Neutrophil (primary cell): Measurements from ENCODE around the gene ANGPTL8.

Experiments
- H3K27ac ChIP-seq: fragments of 200-600 bp; sonication (generic); 2 replicates; pipeline ENCODE4 v1.5.1; 2016; ENCODE audit warnings: mild to moderate bottlenecking, moderate library complexity
- H3K27me3 ChIP-seq: fragments of 200-600 bp; sonication (generic); 2 replicates; pipeline ENCODE4 v1.6.0; 2016; ENCODE audit warnings: mild to moderate bottlenecking
- H3K36me3 ChIP-seq: fragments of 200-600 bp; sonication (generic); 2 replicates; pipeline ENCODE4 v1.5.1; 2017
- H3K4me1 ChIP-seq, 2 experiments: fragments of 200-600 bp in 1 of 2; sonication (generic) in 1 of 2; 1 replicate in 1 of 2; 2 replicates in 1 of 2; pipeline versions ENCODE4 v1.5.1 to v1.6.1; 2013 to 2016; ENCODE audit warnings: low read depth in 1 of 2, low read length in 1 of 2, mild to moderate bottlenecking in 1 of 2, moderate library complexity in 1 of 2; ENCODE audit not compliant: control insufficient read depth in 1 of 2, insufficient read depth in 1 of 2
- H3K4me3 ChIP-seq, 2 experiments: fragments of 200-600 bp in 1 of 2; sonication (generic) in 1 of 2; 1 replicate in 1 of 2; 2 replicates in 1 of 2; pipeline ENCODE4 v1.5.1; 2013 to 2016; ENCODE audit warnings: low read depth in 1 of 2, low read length in 1 of 2, mild to moderate bottlenecking in 1 of 2, moderate library complexity in 1 of 2
- H3K9me3 ChIP-seq: fragments of 200-600 bp; sonication (generic); 2 replicates; pipeline ENCODE4 v1.5.1; 2016
- TF ChIP-seq, protein P1 (sequence below): fragments of 200-600 bp; sonication (generic); IDR thresholded peaks from 2 replicates; pipeline ENCODE4 v1.5.1; 2016; ENCODE audit warnings: antibody characterized with exemption

Gene ANGPTL8

DNA sequence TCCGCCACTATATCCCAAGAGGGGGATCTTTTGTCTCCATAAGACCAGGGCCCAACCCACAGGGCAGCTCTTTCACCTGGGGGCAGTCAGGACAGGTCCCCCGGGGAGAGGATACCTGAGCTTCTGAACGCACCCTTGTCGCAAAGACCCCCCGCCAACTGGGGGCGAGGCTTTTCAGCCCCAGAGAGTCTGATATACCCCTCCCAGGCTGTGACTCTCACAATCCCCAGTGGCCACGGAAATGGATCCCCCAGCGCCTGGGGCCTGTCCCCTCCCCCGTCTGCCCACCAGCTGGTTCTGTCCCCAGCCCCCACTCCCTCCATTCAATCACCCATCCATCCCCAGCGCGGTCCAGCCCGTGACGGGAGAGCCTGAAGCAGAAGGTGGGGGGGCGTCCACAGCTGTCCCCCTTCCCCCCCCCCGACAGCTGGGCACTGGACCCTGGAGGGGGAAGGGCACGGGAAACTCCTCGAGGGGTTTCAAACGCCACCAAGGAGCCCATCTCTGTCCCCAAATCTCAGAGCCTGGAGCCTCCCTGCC, 22.1 kb downstream of the ANGPTL8 start:
- peak overlapping the region; percentile 57 to 75 for H3K4me3 ChIP-seq
- no peak overlapping the region for H3K27ac ChIP-seq
- peaks cover 0 to 2% of the 10 kb centered on the region in 2 experiments for H3K4me1 ChIP-seq
- TF ChIP-seq, protein P1, sequence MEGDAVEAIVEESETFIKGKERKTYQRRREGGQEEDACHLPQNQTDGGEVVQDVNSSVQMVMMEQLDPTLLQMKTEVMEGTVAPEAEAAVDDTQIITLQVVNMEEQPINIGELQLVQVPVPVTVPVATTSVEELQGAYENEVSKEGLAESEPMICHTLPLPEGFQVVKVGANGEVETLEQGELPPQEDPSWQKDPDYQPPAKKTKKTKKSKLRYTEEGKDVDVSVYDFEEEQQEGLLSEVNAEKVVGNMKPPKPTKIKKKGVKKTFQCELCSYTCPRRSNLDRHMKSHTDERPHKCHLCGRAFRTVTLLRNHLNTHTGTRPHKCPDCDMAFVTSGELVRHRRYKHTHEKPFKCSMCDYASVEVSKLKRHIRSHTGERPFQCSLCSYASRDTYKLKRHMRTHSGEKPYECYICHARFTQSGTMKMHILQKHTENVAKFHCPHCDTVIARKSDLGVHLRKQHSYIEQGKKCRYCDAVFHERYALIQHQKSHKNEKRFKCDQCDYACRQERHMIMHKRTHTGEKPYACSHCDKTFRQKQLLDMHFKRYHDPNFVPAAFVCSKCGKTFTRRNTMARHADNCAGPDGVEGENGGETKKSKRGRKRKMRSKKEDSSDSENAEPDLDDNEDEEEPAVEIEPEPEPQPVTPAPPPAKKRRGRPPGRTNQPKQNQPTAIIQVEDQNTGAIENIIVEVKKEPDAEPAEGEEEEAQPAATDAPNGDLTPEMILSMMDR: no peak
- no peaks in the 10 kb centered on the region for H3K9me3 ChIP-seq
- H3K36me3 ChIP-seq: no peaks in the 10 kb centered on the region
- H3K27me3 ChIP-seq: peaks cover 78% of the 10 kb centered on the region

DNA sequence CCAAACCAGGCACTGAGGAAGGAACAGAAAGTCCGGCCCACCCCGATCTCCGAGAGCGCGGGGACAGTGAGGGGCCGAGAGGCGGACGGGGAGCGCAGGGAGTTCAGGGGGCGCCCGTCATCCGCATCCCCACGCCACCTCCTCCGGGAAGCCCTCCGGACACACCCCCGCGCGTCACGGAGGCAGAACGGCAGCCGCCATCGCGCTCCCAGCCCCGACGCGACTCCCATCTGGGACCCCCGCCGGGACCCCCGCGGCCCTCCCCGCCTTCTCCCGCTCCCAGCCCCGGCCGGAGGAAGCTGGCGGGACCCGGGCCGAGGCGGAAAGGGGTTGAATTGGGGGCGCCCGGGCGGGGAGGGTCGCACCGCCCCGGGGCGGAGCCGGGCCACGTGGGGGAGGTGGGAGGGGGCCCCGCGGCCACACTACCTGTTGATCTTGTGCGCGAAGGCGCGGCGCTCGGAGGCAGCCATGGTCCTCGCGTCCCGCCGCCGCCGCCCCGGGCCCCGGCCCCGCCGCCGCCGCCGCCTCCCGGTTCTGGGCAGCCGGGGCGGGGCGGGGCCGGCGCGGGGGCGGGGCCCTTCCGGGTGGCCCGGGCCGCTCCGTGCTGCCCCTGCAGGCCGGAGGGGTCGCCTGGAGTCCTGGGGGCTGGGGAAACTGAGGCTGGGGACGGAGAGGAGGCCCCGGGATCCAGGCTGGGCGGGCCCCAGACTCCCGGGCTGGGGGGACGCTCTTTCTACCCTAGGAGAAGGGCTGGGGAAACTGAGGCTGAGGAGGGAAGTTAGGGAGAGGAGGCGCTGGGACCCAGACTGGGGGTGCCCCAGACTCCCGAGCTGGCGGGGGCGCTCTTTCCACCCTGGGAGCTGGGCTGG, 22.8 kb downstream of the ANGPTL8 start, which contains the start of gene DOCK6:
Gene DOCK6, minus strand, starts transcription at position 554 of the 869 bp plus-strand sequence. Its CDS starts 84 bp downstream, at position 470.
- H3K27ac ChIP-seq: no peak within 1 kb of the TSS
- peaks cover 0 to 2% of the 10 kb centered on the region in 2 experiments for H3K4me1 ChIP-seq
- no peaks in the 10 kb centered on the region for H3K9me3 ChIP-seq
- TF ChIP-seq, protein P1: no peak
- peak within 1 kb of the TSS; percentile 57 to 75 for H3K4me3 ChIP-seq
- H3K36me3 ChIP-seq: no peaks in the 10 kb centered on the region
- peaks cover 81% of the 10 kb centered on the region for H3K27me3 ChIP-seq

DNA sequence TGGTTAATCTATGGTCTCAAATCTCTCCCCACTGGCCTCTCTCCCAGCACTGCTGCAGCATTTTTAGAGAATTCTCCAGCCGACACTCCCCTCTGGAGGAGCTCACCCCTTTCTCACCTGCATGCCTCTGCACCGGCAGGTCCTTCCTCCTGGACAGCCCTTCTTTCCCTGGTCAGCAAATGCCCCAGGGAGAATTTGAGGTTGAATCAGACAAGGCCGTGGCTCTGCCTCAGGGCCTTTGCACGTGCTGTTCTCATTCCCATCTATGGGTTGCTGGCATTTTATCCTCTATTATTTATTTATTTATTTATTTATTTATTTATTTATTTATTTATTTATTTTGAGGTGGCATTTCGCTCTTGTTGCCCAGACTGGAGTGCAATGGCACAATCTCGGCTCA, 24.3 kb downstream of the ANGPTL8 start:
- H3K27me3 ChIP-seq: peaks cover 95% of the 10 kb centered on the region
- no peaks in the 10 kb centered on the region for H3K9me3 ChIP-seq
- H3K4me3 ChIP-seq: no peak overlapping the region
- no peaks in the 10 kb centered on the region for H3K36me3 ChIP-seq
- TF ChIP-seq, protein P1: no peak
- no peak overlapping the region for H3K27ac ChIP-seq
- H3K4me1 ChIP-seq: peaks cover 0 to 2% of the 10 kb centered on the region in 2 experiments

DNA sequence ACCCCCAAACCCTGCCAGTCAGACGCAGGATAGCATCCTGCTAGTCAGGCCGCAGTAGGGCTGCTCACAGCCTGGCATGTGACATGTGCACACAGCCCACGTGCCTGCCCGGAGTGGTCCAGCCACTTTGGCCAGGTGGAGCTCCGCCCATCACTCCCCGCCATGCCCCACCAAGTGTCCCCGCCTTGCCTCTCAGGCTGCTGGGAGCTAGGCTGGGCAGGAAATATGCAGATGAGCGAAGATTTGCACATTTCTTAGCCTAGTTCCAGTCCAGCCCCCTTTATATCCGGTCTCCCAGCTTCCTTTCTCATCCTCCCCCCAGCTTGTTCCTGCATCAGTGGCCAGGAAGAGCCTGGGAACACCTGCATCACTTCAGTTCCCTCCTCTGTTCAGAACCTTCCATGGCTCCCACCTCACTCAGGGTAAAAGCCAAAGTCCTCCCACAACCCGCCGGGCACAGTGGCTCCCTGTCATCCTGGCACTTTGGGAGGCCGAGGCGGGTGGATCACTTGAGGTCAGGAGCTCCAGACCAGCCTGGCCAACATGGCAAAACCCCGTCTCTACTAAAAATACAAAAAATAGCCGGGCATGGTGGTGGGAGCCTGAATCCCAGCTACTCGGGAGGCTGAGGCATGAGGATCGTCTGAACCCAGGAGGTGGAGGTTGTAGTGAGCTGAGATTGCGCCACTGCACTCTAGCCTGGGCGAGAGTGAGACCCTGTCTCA, 25.2 kb downstream of the ANGPTL8 start:
- Histone ChIP-seq H3K27me3 (peaks cover 97% of the 10 kb centered on the region), H3K4me1 (peaks cover 0 to 2% of the 10 kb centered on the region in 2 experiments), H3K27ac (no peak overlapping the region), H3K9me3 (no peaks in the 10 kb centered on the region), H3K4me3 (no peak overlapping the region), H3K36me3 (no peaks in the 10 kb centered on the region)
- TF ChIP-seq, protein P1: no peak

DNA sequence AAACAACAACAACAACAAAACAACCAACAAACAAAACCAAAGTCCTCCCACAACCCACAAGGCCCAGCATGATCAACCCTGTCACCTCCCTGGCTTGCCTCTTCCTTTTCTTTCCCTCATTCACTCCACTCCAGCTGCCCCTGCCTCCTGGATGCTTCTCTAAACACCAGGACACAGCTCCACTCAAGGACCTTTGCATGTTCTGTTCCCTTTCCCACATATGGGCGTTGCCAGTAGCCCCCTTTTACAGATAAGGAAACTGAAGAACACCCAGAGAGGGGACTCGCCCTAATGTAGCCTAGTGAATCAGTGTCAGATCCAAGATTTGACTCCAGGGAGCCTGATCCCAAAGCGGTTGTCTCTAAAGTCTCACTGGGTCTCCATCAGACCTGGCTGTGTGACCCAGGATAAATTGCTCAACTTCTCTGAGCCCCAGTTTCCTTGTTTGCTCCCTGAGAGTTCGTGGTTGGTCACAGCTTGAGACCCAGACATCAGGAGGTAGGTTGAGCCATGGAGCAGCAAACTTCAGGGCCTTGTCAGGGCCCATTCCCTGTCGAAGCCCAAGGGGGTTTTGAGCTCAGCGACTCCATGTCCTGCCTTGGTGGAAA, 25.9 kb downstream of the ANGPTL8 start:
- peaks cover 98% of the 10 kb centered on the region for H3K27me3 ChIP-seq
- no peaks in the 10 kb centered on the region for H3K9me3 ChIP-seq
- H3K36me3 ChIP-seq: no peaks in the 10 kb centered on the region
- no peak overlapping the region for H3K27ac ChIP-seq
- H3K4me3 ChIP-seq: no peak overlapping the region
- TF ChIP-seq, protein P1: no peak
- H3K4me1 ChIP-seq: peaks cover 0 to 2% of the 10 kb centered on the region in 2 experiments
